ENCODE measurements around the gene SH3GL1. TPM values are rescaled to one million over a fixed set of nuclear protein-coding genes. Genes with fewer than 3 reads are reported as not detected.

The SH3GL1 gene
- total and polyA plus RNA-seq, 12 donors: 20.9 to 112 (median 87.4) TPM

GRCh38 chr19:4363571-4364304 is 36.6 kb downstream of the SH3GL1 start:
- Histone ChIP-seq H3K9me3 (replicated peaks in 1 of 3) (no peaks in the 10 kb centered on the region), H3K27ac (peak overlapping the region in 2 of 5 donors; percentile 39 to 47), H3K4me3 (no peak overlapping the region), H3K4me1 (replicated peaks in 1 of 2) (peaks cover 23 to 30% of the 10 kb centered on the region in 2 donors), H3K27me3 (no peaks in the 10 kb centered on the region), H3K36me3 (replicated peaks in 1 of 2) (peaks cover 0 to 83% of the 10 kb centered on the region in 2 donors)
- peak in 3 of 7 donors; percentile 13 to 34 (median 24) for DNase-seq
- TF ChIP-seq CTCF (IDR thresholded peaks at IDR 0.05): no peak
- no peak for TF ChIP-seq POLR2A (IDR thresholded peaks at IDR 0.05)
- intact Hi-C loops (cut with DNase I): loop anchor here in 1 of 2 donors (5.0 kb wide), 1 partner anchor 34 kb away; no protein-coding TSS in a partner anchor
- 87 to 100% (median 90%) methylated on average over 8 to 26 of the region's 26 CpGs for WGBS, 4 donors

GRCh38 chr19:4362831-4363545 is 37.4 kb downstream of the SH3GL1 start:
- WGBS, 4 donors: 62 to 76% (median 69%) methylated on average over 5 to 22 of the region's 22 CpGs
- intact Hi-C loops (cut with DNase I): loop anchor here in 1 of 2 donors (5.0 kb wide), 1 partner anchor 34 kb away; no protein-coding TSS in a partner anchor
- Histone ChIP-seq H3K27me3 (no peaks in the 10 kb centered on the region), H3K36me3 (replicated peaks in 1 of 2) (peaks cover 0 to 87% of the 10 kb centered on the region in 2 donors), H3K27ac (peak overlapping the region in 2 of 5 donors; percentile 45 to 47), H3K9me3 (replicated peaks in 1 of 3) (no peaks in the 10 kb centered on the region), H3K4me3 (no peak overlapping the region), H3K4me1 (replicated peaks in 1 of 2) (peaks cover 16 to 22% of the 10 kb centered on the region in 2 donors)
- peak in 3 of 7 donors; percentile 16 to 43 (median 33) for DNase-seq
- TF ChIP-seq POLR2A (IDR thresholded peaks at IDR 0.05) (no peak), CTCF (IDR thresholded peaks at IDR 0.05) (peak in 2 of 6 experiments; percentile 9 to 20)

- peak in 3 of 7 donors; percentile 20 to 36 (median 31) for DNase-seq
These were observed 38.1 kb downstream of the SH3GL1 start for GRCh38 chr19:4362101-4362828.

More at GRCh38 chr19:4362101-4362828, 38.1 kb downstream of the SH3GL1 start:
- H3K4me3 ChIP-seq: no peak overlapping the region
- 87 to 92% (median 88%) methylated on average over 18 to 32 of the region's 32 CpGs for WGBS, 4 donors
- peaks cover 0 to 86% of the 10 kb centered on the region in 2 donors for H3K36me3 ChIP-seq (replicated peaks in 1 of 2)
- H3K4me1 ChIP-seq (replicated peaks in 1 of 2): peaks cover 13 to 18% of the 10 kb centered on the region in 2 donors
- TF ChIP-seq CTCF (IDR thresholded peaks at IDR 0.05) (no peak), POLR2A (IDR thresholded peaks at IDR 0.05) (no peak)
- no peaks in the 10 kb centered on the region for H3K27me3 ChIP-seq
- H3K27ac ChIP-seq: peak overlapping the region in 2 of 5 donors; percentile 75 to 83
- intact Hi-C loops (cut with DNase I): loop anchor here in 1 of 2 donors (5.0 kb wide), 1 partner anchor 35 kb away; no protein-coding TSS in a partner anchor
- H3K9me3 ChIP-seq (replicated peaks in 1 of 3): no peaks in the 10 kb centered on the region
